SK-N-SH (cell line): ENCODE results near the gene ZNF780A. TPM values are rescaled to one million over a fixed set of nuclear protein-coding genes. Genes with fewer than 3 reads are reported as not detected.

Source experiments
- CTCF ChIA-PET: fragments of 300-600, 350-600 bp; formaldehyde crosslinking; extraction: SDS; loops from one replicate; lab custom pipeline; 2021; lab: Yijun Ruan, JAX
- POLR2A ChIA-PET: fragments of 350-600 bp; sonication (Branson Sonifier 250); formaldehyde crosslinking; extraction: SDS; loops from one replicate; lab custom pipeline; 2020; ENCODE audit warnings: antibody characterized with exemption, inconsistent platforms; lab: Yijun Ruan, JAX
- DNase-seq: peaks from one replicate; pipeline ENCODE4 v3.0.0; 2012
- H2AFZ ChIP-seq: fragments of 200-600 bp; sonication (generic); 2 replicates; pipeline ENCODE4 v1.8.1; 2016; ENCODE audit warnings: antibody characterized with exemption, mild to moderate bottlenecking, low read depth
- H3F3A ChIP-seq: fragments of 200-600 bp; sonication (generic); replicated peaks from 2 replicates; pipeline ENCODE3; 2016; ENCODE audit warnings: antibody characterized with exemption, mild to moderate bottlenecking; ENCODE audit not compliant: insufficient read depth
- H3K27ac ChIP-seq, 2 experiments: fragments of 200-500 bp in 1 of 2; fragments of 200-600 bp in 1 of 2; sonication (Bioruptor generic) in 1 of 2; sonication (generic), shearing (Covaris generic) in 1 of 2; 2 replicates each; pipeline versions ENCODE4 v1.5.1 to v1.6.1; 2014 to 2016; ENCODE audit warnings: low read depth in 2 of 2, inconsistent platforms in 1 of 2, low read length in 1 of 2, mild to moderate bottlenecking in 1 of 2, mixed read lengths in 1 of 2
- H3K27me3 ChIP-seq: fragments of 200-600 bp; sonication (generic), shearing (Covaris generic); 2 replicates; pipeline ENCODE4 v1.6.1; 2016; ENCODE audit warnings: mixed run types; ENCODE audit not compliant: insufficient read depth
- H3K36me3 ChIP-seq, 2 experiments: fragments of 200-500 bp in 1 of 2; fragments of 200-600 bp in 1 of 2; sonication (Bioruptor generic) in 1 of 2; sonication (generic) in 1 of 2; replicated peaks in 1 of 2; 2 replicates each; pipeline versions ENCODE3 to v1.5.1; 2014 to 2016; ENCODE audit warnings: low read length in 1 of 2, mild to moderate bottlenecking in 1 of 2; ENCODE audit not compliant: insufficient read depth in 2 of 2, control insufficient read depth in 1 of 2
- H3K4me1 ChIP-seq, 2 experiments: fragments of 200-500 bp in 1 of 2; fragments of 200-600 bp in 1 of 2; sonication (Bioruptor generic) in 1 of 2; sonication (generic), shearing (Covaris generic) in 1 of 2; 2 replicates each; pipeline versions ENCODE4 v1.5.1 to v1.6.1; 2014 to 2016; ENCODE audit warnings: low read depth in 1 of 2, low read length in 1 of 2, mixed run types in 1 of 2; ENCODE audit not compliant: insufficient read depth in 2 of 2, control insufficient read depth in 1 of 2
- H3K4me2 ChIP-seq: fragments of 200-600 bp; sonication (generic), shearing (Covaris generic); 2 replicates; pipeline ENCODE4 v1.6.1; 2017; ENCODE audit warnings: mixed run types
- H3K4me3 ChIP-seq, 2 experiments: fragments of 200-500 bp in 1 of 2; fragments of 200-600 bp in 1 of 2; sonication (Bioruptor generic) in 1 of 2; sonication (generic), shearing (Covaris generic) in 1 of 2; 2 replicates each; pipeline versions ENCODE4 v1.5.1 to v1.8.1; 2014 to 2016; ENCODE audit warnings: low read depth in 2 of 2, inconsistent platforms in 1 of 2, low read length in 1 of 2, mild to moderate bottlenecking in 1 of 2, mixed read lengths in 1 of 2, moderate library complexity in 1 of 2
- H3K79me2 ChIP-seq: fragments of 200-600 bp; sonication (generic); 2 replicates; pipeline ENCODE4 v1.8.1; 2017; ENCODE audit warnings: mild to moderate bottlenecking; ENCODE audit not compliant: insufficient read depth
- H3K9ac ChIP-seq: fragments of 200-600 bp; sonication (generic); 2 replicates; pipeline ENCODE4 v1.6.1; 2017; ENCODE audit warnings: mixed run types
- H3K9me2 ChIP-seq: fragments of 200-600 bp; sonication (generic); 2 replicates; pipeline ENCODE4 v1.6.1; 2017; ENCODE audit warnings: mixed run types
- H3K9me3 ChIP-seq: fragments of 200-600 bp; sonication (generic); 2 replicates; pipeline ENCODE4 v1.6.1; 2017; ENCODE audit warnings: mixed run types, mild to moderate bottlenecking, moderate library complexity
- H4K20me1 ChIP-seq: fragments of 200-600 bp; sonication (generic); 2 replicates; pipeline ENCODE4 v1.6.1; 2017; ENCODE audit warnings: mild to moderate bottlenecking, mixed run types; ENCODE audit not compliant: insufficient read depth
- CTCF ChIP-seq: fragments of 200-600 bp; sonication (generic); IDR thresholded peaks from 2 replicates; pipeline ENCODE4 v1.6.1; 2017; ENCODE audit warnings: antibody characterized with exemption, mild to moderate bottlenecking, moderate library complexity
- FOSL2 ChIP-seq: IDR thresholded peaks from 2 replicates; pipeline ENCODE4 v1.4.0; 2012; ENCODE audit warnings: low read depth, mild to moderate bottlenecking, moderate library complexity, borderline replicate concordance
- FOXM1 ChIP-seq: IDR thresholded peaks from 2 replicates; pipeline ENCODE4 v1.4.0; 2012; ENCODE audit warnings: low read depth, mild to moderate bottlenecking
- GATA2 ChIP-seq: sonication (generic); formaldehyde crosslinking; IDR thresholded peaks from 2 replicates; pipeline ENCODE4 v1.5.0; 2020; ENCODE audit warnings: mild to moderate bottlenecking, missing genetic modification reagents
- JUND ChIP-seq: IDR thresholded peaks from 2 replicates; pipeline ENCODE4 v1.4.0; 2012
- MEF2A ChIP-seq: IDR thresholded peaks from 2 replicates; pipeline ENCODE4 v1.4.0; 2012; ENCODE audit warnings: low read depth, borderline replicate concordance
- NRF1 ChIP-seq: IDR thresholded peaks from 2 replicates; pipeline ENCODE4 v1.6.1; 2012; ENCODE audit warnings: low read depth, mild to moderate bottlenecking, low read length
- RAD21 ChIP-seq: IDR thresholded peaks from 2 replicates; pipeline ENCODE4 v1.6.1; 2012; ENCODE audit warnings: mild to moderate bottlenecking, low read length
- RFX5 ChIP-seq: IDR thresholded peaks from 2 replicates; pipeline ENCODE4 v1.6.1; 2012; ENCODE audit warnings: mild to moderate bottlenecking, improper control_type of control experiment, low read length
- RXRA ChIP-seq: IDR thresholded peaks from 2 replicates; pipeline ENCODE4 v1.4.0; 2012; ENCODE audit warnings: low read depth, mild to moderate bottlenecking, borderline replicate concordance
- TAF1 ChIP-seq: IDR thresholded peaks from 2 replicates; pipeline ENCODE4 v1.6.1; 2012; ENCODE audit warnings: low read depth, mild to moderate bottlenecking, low read length, moderate library complexity, borderline replicate concordance
- YY1 ChIP-seq: IDR thresholded peaks from 2 replicates; pipeline ENCODE4 v1.4.0; 2012; ENCODE audit warnings: low read depth, mild to moderate bottlenecking
- WGBS: methylation state at CpG from one replicate; pipeline ENCODE4 v1.1.6; 2017; ENCODE audit warnings: low lambda C conversion rate; 5-methylcytosine and 5-hydroxymethylcytosine counted together
- polyA plus RNA-seq, 3 experiments: library from polyadenylated mRNA; depleted of rRNA; stranded (reverse); fragments of >200 nt; gene quantifications; 2 replicates each; pipeline ENCODE4 v1.2.3, GENCODE V29; 2012
- TF ChIP-seq, protein P1 (sequence below): IDR thresholded peaks from 2 replicates; pipeline ENCODE4 v1.4.0; 2012; ENCODE audit warnings: low read depth, borderline replicate concordance
- TF ChIP-seq, protein P2 (sequence below): IDR thresholded peaks from 2 replicates; pipeline ENCODE4 v1.6.1; 2012; ENCODE audit warnings: mild to moderate bottlenecking, low read depth, low read length, moderate library complexity
- TF ChIP-seq, protein P3 (sequence below): fragments of 150-350 bp; IDR thresholded peaks from 2 replicates; pipeline ENCODE4 v1.6.1; 2017; ENCODE audit warnings: antibody characterized with exemption, low read length, low read depth, borderline replicate concordance

The ZNF780A gene
- polyA plus RNA-seq, 1 of the 3 experiments (the other 2 are of a cell fraction), result 7.1 TPM

GRCh38 chr19:40081411-40081810 lies 9.3 kb downstream of the ZNF780A start (continued):
- TF ChIP-seq, protein P1, sequence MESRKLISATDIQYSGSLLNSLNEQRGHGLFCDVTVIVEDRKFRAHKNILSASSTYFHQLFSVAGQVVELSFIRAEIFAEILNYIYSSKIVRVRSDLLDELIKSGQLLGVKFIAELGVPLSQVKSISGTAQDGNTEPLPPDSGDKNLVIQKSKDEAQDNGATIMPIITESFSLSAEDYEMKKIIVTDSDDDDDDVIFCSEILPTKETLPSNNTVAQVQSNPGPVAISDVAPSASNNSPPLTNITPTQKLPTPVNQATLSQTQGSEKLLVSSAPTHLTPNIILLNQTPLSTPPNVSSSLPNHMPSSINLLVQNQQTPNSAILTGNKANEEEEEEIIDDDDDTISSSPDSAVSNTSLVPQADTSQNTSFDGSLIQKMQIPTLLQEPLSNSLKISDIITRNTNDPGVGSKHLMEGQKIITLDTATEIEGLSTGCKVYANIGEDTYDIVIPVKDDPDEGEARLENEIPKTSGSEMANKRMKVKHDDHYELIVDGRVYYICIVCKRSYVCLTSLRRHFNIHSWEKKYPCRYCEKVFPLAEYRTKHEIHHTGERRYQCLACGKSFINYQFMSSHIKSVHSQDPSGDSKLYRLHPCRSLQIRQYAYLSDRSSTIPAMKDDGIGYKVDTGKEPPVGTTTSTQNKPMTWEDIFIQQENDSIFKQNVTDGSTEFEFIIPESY, result no peak
- TF ChIP-seq RAD21 (no peak), GATA2 (no peak), CTCF (no peak), MEF2A (no peak)
- TF ChIP-seq, protein P2, sequence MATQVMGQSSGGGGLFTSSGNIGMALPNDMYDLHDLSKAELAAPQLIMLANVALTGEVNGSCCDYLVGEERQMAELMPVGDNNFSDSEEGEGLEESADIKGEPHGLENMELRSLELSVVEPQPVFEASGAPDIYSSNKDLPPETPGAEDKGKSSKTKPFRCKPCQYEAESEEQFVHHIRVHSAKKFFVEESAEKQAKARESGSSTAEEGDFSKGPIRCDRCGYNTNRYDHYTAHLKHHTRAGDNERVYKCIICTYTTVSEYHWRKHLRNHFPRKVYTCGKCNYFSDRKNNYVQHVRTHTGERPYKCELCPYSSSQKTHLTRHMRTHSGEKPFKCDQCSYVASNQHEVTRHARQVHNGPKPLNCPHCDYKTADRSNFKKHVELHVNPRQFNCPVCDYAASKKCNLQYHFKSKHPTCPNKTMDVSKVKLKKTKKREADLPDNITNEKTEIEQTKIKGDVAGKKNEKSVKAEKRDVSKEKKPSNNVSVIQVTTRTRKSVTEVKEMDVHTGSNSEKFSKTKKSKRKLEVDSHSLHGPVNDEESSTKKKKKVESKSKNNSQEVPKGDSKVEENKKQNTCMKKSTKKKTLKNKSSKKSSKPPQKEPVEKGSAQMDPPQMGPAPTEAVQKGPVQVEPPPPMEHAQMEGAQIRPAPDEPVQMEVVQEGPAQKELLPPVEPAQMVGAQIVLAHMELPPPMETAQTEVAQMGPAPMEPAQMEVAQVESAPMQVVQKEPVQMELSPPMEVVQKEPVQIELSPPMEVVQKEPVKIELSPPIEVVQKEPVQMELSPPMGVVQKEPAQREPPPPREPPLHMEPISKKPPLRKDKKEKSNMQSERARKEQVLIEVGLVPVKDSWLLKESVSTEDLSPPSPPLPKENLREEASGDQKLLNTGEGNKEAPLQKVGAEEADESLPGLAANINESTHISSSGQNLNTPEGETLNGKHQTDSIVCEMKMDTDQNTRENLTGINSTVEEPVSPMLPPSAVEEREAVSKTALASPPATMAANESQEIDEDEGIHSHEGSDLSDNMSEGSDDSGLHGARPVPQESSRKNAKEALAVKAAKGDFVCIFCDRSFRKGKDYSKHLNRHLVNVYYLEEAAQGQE, result no peak
- TF ChIP-seq, all 33 proteins: peak for 0

DNA sequence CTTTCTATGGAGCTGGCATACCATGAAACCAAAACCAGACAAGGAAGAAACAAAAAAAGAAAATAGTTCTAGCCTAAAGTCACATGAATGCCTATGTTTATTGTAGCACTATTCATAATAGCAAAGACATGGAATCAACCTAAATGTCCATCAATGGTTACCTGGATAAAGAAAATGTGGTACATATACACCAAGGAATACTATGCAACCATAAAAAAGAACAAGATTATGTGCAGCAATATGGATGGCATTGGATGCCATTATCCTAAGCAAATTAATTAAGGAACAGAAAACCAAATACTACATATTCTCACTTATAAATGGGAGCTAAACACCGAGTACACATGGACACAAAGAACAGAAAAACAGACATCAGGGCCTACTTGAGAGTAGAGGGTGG lies 10.5 kb downstream of the ZNF780A start:
- Histone ChIP-seq H3K4me3 (no peak overlapping the region), H3K27ac (no peak overlapping the region), H3K9me3 (peaks cover 32% of the 10 kb centered on the region), H4K20me1 (no peaks in the 10 kb centered on the region), H3K27me3 (no peaks in the 10 kb centered on the region), H3K79me2 (no peaks in the 10 kb centered on the region; the same call in 1 of the 2 replicates), H3F3A (no peaks in the 10 kb centered on the region), H3K4me2 (no peak overlapping the region), H3K36me3 (peaks cover 69 to 72% of the 10 kb centered on the region in 2 experiments), H3K9ac (no peak overlapping the region), H3K4me1 (no peaks in the 10 kb centered on the region), H3K9me2 (no peaks in the 10 kb centered on the region), H2AFZ (no peak overlapping the region)
- POLR2A ChIA-PET, result no interaction called here
- DNase-seq, result no peak
- TF ChIP-seq JUND (no peak), TAF1 (no peak), RFX5 (no peak), FOSL2 (no peak), RXRA (no peak), NRF1 (no peak), MEF2A (no peak), FOXM1 (no peak), YY1 (no peak)
- TF ChIP-seq, protein P3, sequence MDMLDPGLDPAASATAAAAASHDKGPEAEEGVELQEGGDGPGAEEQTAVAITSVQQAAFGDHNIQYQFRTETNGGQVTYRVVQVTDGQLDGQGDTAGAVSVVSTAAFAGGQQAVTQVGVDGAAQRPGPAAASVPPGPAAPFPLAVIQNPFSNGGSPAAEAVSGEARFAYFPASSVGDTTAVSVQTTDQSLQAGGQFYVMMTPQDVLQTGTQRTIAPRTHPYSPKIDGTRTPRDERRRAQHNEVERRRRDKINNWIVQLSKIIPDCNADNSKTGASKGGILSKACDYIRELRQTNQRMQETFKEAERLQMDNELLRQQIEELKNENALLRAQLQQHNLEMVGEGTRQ, result no peak
- WGBS, result 95% methylated on average over 1 of the region's 1 CpG
- CTCF ChIA-PET, result interaction anchor here (0.9 kb wide), 1 partner anchor 23 kb away, joined by 4 read pairs; no protein-coding TSS in a partner anchor
